Esophagus muscularis mucosa (tissue), 4 donors: ENCODE results near the gene CCDC196.

Experiments used
- EP300 ChIP-seq: sonication (generic); formaldehyde crosslinking; IDR thresholded peaks from one replicate; pipeline ENCODE4 v1.6.1; 2017; ENCODE audit warnings: antibody characterized with exemption
- POLR2A ChIP-seq: fragments of 450-650 bp; IDR thresholded peaks from one replicate; pipeline ENCODE4 v1.6.1; 2017; ENCODE audit warnings: antibody characterized with exemption, moderate library complexity, mild to moderate bottlenecking, low read depth
- POLR2AphosphoS5 ChIP-seq, 2 donors: sonication (generic); formaldehyde crosslinking; IDR thresholded peaks; one replicate each; pipeline ENCODE4 v1.6.1; 2017; ENCODE audit warnings: antibody characterized with exemption in 2 of 2
- TF ChIP-seq, protein P1 (sequence below), 3 experiments: fragments of 200-600 bp in 2 of 3; fragments of 450-650 bp in 1 of 3; sonication (generic) in 2 of 3; IDR thresholded peaks; one replicate each; pipeline ENCODE4 v1.5.1; 2017 to 2019; ENCODE audit warnings: antibody characterized with exemption in 3 of 3, mild to moderate bottlenecking in 2 of 3, moderate library complexity in 1 of 3

DNA sequence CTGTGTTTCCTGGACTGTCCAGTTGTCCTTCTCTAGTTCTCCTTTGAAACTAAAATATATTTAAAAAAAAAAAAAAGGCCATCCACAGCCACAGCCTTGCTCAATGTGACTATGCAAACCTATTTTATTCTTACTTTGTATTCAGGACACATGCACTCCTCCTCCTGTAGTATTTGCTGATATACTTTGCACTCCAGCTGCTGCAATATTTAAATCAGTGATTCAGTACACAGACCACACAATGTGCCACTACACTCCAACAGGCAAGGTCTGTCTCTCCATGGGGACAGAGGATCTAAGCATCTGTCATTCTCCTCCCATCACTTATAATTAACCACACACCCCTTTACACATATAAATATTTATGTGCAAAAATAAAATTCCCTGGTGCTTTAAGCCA is 40.2 kb upstream of the CCDC196 start:
- TF ChIP-seq, protein P1, sequence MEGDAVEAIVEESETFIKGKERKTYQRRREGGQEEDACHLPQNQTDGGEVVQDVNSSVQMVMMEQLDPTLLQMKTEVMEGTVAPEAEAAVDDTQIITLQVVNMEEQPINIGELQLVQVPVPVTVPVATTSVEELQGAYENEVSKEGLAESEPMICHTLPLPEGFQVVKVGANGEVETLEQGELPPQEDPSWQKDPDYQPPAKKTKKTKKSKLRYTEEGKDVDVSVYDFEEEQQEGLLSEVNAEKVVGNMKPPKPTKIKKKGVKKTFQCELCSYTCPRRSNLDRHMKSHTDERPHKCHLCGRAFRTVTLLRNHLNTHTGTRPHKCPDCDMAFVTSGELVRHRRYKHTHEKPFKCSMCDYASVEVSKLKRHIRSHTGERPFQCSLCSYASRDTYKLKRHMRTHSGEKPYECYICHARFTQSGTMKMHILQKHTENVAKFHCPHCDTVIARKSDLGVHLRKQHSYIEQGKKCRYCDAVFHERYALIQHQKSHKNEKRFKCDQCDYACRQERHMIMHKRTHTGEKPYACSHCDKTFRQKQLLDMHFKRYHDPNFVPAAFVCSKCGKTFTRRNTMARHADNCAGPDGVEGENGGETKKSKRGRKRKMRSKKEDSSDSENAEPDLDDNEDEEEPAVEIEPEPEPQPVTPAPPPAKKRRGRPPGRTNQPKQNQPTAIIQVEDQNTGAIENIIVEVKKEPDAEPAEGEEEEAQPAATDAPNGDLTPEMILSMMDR (IDR thresholded peaks at IDR 0.05) = no peak
- TF ChIP-seq POLR2A = no peak
- no peak for TF ChIP-seq POLR2AphosphoS5 (IDR thresholded peaks at IDR 0.05)
- no peak for TF ChIP-seq EP300
